ENCODE measurements around the gene EYA3. TPM values are rescaled to one million over a fixed set of nuclear protein-coding genes. Genes with fewer than 3 reads are reported as not detected.

EYA3 gene
- total and polyA plus RNA-seq, 2 of the 8 experiments (the other 6 are each of a cell fraction or from before 2014, with no cell fraction given): 15.0 to 33.9 TPM

DNA sequence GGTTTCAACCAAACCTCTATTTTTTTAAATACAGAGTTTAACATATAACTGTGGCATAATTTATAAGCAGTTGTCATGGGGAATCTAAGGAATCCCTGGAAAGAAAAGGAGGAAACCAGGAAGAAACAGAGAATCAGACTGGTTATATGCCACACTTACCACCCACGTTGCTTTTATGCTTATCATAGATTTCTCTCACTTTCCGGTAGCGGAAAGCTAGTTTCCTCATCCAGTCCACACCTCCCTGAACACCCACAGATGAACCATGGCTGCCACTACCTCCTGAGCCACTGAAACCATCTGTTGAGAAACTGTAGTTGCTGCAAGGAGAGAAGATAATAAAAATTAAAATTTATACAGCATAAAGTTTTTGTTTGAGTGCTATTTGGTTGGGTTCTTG is 95.2 kb downstream of the EYA3 start:
- no peaks in the 10 kb centered on the region for H3K27me3 ChIP-seq (replicated peaks in 1 of 4; ENCODE audit: control insufficient read depth in 3 of 4, extremely low read depth in 1 of 4, insufficient read depth in 3 of 4, low read length in 3 of 4)
- H3K23ac ChIP-seq (ENCODE audit: insufficient read length): no peak overlapping the region
- H3K4me3 ChIP-seq (ENCODE audit: extremely low read depth in 1 of 4, insufficient read depth in 2 of 4, low read depth in 3 of 4, low read length in 4 of 4): no peak overlapping the region
- no peak overlapping the region for H4K8ac ChIP-seq (ENCODE audit: extremely low read depth, insufficient read depth, low read length)
- no peak overlapping the region for H3K14ac ChIP-seq (ENCODE audit: insufficient read length)
- H3K9ac ChIP-seq (replicated peaks in 1 of 4; ENCODE audit: extremely low read depth in 1 of 4, low read depth in 3 of 4, low read length in 3 of 4): no peak overlapping the region
- no peak overlapping the region for H2AFZ ChIP-seq (ENCODE audit: low read length)
- no peak overlapping the region for H4K91ac ChIP-seq (replicated peaks; ENCODE audit: insufficient read length, low read length)
- H3K23me2 ChIP-seq (ENCODE audit: low read depth, low read length): no peaks in the 10 kb centered on the region
- no peak overlapping the region for H3K56ac ChIP-seq (replicated peaks; ENCODE audit: insufficient read length, low read depth, low read length)
- H4K5ac ChIP-seq (ENCODE audit: insufficient read length, low read depth, low read length): no peak overlapping the region
- no peak overlapping the region for H3K27ac ChIP-seq (ENCODE audit: low read depth, low read length)
- no peak for FAIRE-seq
- no peaks in the 10 kb centered on the region for H3K9me3 ChIP-seq (ENCODE audit: insufficient read depth in 2 of 2, low read depth in 1 of 2, low read length in 1 of 2)
- CTCF ChIA-PET (ENCODE audit: partially characterized antibody): interaction anchor here (0.7 kb wide), 1 partner anchor 32 kb away, joined by 4 read pairs; no protein-coding TSS in a partner anchor
- H3K79me2 ChIP-seq (ENCODE audit: control insufficient read depth in 1 of 2, insufficient read depth in 2 of 2, low read length in 2 of 2): no peaks in the 10 kb centered on the region
- POLR2A ChIA-PET (ENCODE audit: partially characterized antibody): no interaction called here
- DNase-seq (ENCODE audit: low read depth in 1 of 2, low spot score in 2 of 2): no peak
- H3K4me1 ChIP-seq (replicated peaks in 1 of 4; ENCODE audit: control insufficient read depth in 3 of 4, insufficient read depth in 4 of 4, low read length in 3 of 4): no peaks in the 10 kb centered on the region
- H2BK12ac ChIP-seq (ENCODE audit: low read depth, low read length): no peak overlapping the region
- no peak overlapping the region for H2AK5ac ChIP-seq (ENCODE audit: low read depth, low read length)
- no peak overlapping the region for H2BK5ac ChIP-seq (ENCODE audit: low read depth, low read length)
- no peak overlapping the region for H3K18ac ChIP-seq (ENCODE audit: extremely low read depth, low read length)
- no peak overlapping the region for H2BK120ac ChIP-seq (replicated peaks; ENCODE audit: low read depth, low read length)
- no peaks in the 10 kb centered on the region for H4K20me1 ChIP-seq (replicated peaks in 1 of 2; ENCODE audit: control insufficient read depth in 1 of 2, insufficient read depth in 2 of 2, low read length in 2 of 2)
- no peak overlapping the region for H3K4ac ChIP-seq (replicated peaks; ENCODE audit: insufficient read length, low read depth, low read length)
- no peak overlapping the region for H2BK15ac ChIP-seq (ENCODE audit: low read length)
- TF ChIP-seq E2F6 (IDR thresholded peaks at IDR 0.05): no peak
- TF ChIP-seq EP300 (IDR thresholded peaks at IDR 0.05; ENCODE audit: borderline replicate concordance in 1 of 2, low read depth in 2 of 2, low read length in 2 of 2): no peak
- no peak for TF ChIP-seq NRF1 (IDR thresholded peaks at IDR 0.05; ENCODE audit: low read depth, low read length)
- no peak for TF ChIP-seq TBP (IDR thresholded peaks at IDR 0.05; ENCODE audit: low read depth, low read length)
- TF ChIP-seq KDM4A (IDR thresholded peaks at IDR 0.05; ENCODE audit: low read depth, low read length, severe bottlenecking): no peak
- TF ChIP-seq GABPA (IDR thresholded peaks at IDR 0.05; ENCODE audit: borderline replicate concordance, insufficient read depth, low read length): no peak
- no peak for TF ChIP-seq RNF2 (IDR thresholded peaks at IDR 0.05; ENCODE audit: borderline replicate concordance, low read depth, low read length, missing control alignments, poor library complexity, severe bottlenecking)
- TF ChIP-seq USF2 (IDR thresholded peaks at IDR 0.05; ENCODE audit: low read length): no peak
- no peak for TF ChIP-seq KDM5A (IDR thresholded peaks at IDR 0.05; ENCODE audit: low read length)
- TF ChIP-seq BACH1 (IDR thresholded peaks at IDR 0.05; ENCODE audit: low read length): no peak
- TF ChIP-seq SP4 (IDR thresholded peaks at IDR 0.05; ENCODE audit: low read length): no peak
- H3K36me3 ChIP-seq (ENCODE audit: control insufficient read depth in 2 of 4, insufficient read depth in 4 of 4, low read length in 3 of 4): peaks cover 10 to 62% (median 41%) of the 10 kb centered on the region in 4 experiments
- no peak overlapping the region for H3K4me2 ChIP-seq (ENCODE audit: insufficient read depth in 1 of 2, low read depth in 2 of 2, low read length in 2 of 2)
- H2BK20ac ChIP-seq (ENCODE audit: low read length): no peak overlapping the region
- WGBS, 2 experiments (ENCODE audit: extremely low coverage in 1 of 2, insufficient coverage in 1 of 2, insufficient read length in 1 of 2, insufficient replicate concordance in 2 of 2, low coverage in 1 of 2, low lambda C conversion rate in 2 of 2, missing lambda C conversion rate in 1 of 2): 100% methylated on average over 3 of the region's 3 CpGs; no CpG with 5 or more reads in 1 of the 2 experiments
- no peaks in the 10 kb centered on the region for H3K79me1 ChIP-seq (ENCODE audit: low read depth, low read length)

Data from H1 (cell line).